Uterus (tissue), 4 donors: ENCODE data around the gene DBP. TPM values are rescaled to one million over a fixed set of nuclear protein-coding genes. Genes with fewer than 3 reads are reported as not detected.
A peak's percentile ranks its signal among the peaks of the same experiment; 100 is the strongest.

Experiments
- DNase-seq, 2 donors: peaks; one replicate each; pipeline ENCODE4 v3.0.0-alpha.2; 2019 to 2020
- H3K27ac ChIP-seq, 2 donors: fragments of 200-600 bp; sonication (generic); 1 replicate in 1 of 2; 2 replicates in 1 of 2; pipeline ENCODE4 v1.5.1; 2016 to 2018
- H3K27me3 ChIP-seq, 2 donors: fragments of 200-600 bp; sonication (generic); one replicate each; pipeline ENCODE4 v1.5.1; 2018 to 2019; ENCODE audit warnings: control low read depth in 1 of 2
- H3K36me3 ChIP-seq, 2 donors: fragments of 200-600 bp; sonication (generic); one replicate each; pipeline ENCODE4 v1.5.1; 2019; ENCODE audit warnings: control low read depth in 1 of 2
- H3K4me1 ChIP-seq, 2 donors: fragments of 200-600 bp; sonication (generic); one replicate each; pipeline ENCODE4 v1.5.1; 2018 to 2019; ENCODE audit warnings: control low read depth in 1 of 2
- H3K4me3 ChIP-seq, 2 donors: fragments of 200-600 bp; sonication (generic); 1 replicate in 1 of 2; 2 replicates in 1 of 2; pipeline ENCODE4 v1.5.1; 2018 to 2019; ENCODE audit warnings: mild to moderate bottlenecking in 1 of 2
- H3K9me3 ChIP-seq, 2 donors: fragments of 200-600 bp; sonication (generic); one replicate each; pipeline ENCODE4 v1.5.1; 2019; ENCODE audit warnings: control low read depth in 1 of 2
- POLR2A ChIP-seq, 2 donors: fragments of 450-650 bp; IDR thresholded peaks; one replicate each; pipeline ENCODE4 v1.6.1; 2016; ENCODE audit warnings: antibody characterized with exemption in 2 of 2, mild to moderate bottlenecking in 1 of 2, moderate library complexity in 1 of 2
- intact Hi-C: fragments of 100-400 bp; cut with DNase I; formaldehyde crosslinking; loops from one replicate; pipeline ENCODE4 v1.15.1; 2023; ENCODE audit warnings: low total_unique reads
- total RNA-seq, 4 donors: library from RNA; depleted of rRNA in 3 of 4; stranded (reverse); fragments of >200 nt in 3 of 4; gene quantifications; one replicate each; pipeline versions ENCODE4 v1.1.0 to v1.2.4, GENCODE V29; 2014 to 2023
- TF ChIP-seq, protein P1 (sequence below), 4 experiments: fragments of 200-600 bp in 2 of 4; fragments of 450-650 bp in 2 of 4; sonication (generic) in 2 of 4; IDR thresholded peaks; one replicate each; pipeline ENCODE4 v1.5.1; 2016 to 2019; ENCODE audit warnings: antibody characterized with exemption in 4 of 4, mild to moderate bottlenecking in 2 of 4, moderate library complexity in 1 of 4
- donor health status: DM: yes; HTN: yes; CAD: no.

Gene DBP
- total RNA-seq, 4 donors from 2014 or later, result 3.1 to 29.8 (median 11.3) TPM; not detected in 1

DNA sequence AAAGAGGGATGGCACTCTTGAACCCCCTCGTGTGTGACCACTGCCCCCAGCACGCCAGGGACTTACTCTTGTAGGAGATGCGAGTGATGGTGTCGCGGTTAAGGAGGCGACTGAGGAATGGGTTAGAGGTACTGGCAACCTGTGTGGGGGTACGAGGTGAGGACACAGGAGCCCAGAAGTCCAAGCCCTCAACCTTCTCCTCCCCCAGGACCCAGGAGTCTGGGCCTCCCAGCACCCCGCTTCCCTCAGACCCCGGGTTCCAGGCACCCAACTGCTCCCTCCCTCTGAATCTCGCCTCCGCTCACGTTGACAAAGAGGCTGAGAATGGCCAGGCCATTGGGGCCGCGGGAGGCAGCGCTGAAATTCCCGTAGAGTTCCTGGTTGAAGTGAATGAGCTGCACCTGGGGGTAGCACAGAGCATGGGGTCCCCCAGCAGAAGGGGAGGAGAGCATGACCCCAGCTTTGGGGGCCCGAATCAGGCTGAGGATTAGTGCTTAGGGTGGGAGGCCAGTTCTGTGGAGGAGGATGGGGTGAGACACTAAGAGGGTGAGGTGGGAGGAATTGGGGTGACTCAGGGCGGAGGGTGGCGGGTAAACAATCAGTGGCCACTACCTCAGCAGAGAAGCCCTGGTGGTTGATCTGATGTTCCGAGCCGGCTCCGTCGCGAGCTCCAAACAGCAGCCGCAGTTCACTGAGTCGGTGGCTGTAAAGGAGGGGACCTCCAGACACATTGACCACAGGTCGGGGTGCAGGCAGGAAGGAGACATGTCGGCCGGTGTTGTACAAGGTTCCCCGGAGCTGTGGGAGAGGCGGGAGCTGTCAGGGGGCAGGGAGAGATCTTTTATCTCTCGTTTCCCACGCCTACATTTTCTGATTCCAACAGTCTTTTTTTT lies 2.5 kb upstream of the DBP start:
- H3K36me3 ChIP-seq, result no peaks in the 10 kb centered on the region
- no peaks in the 10 kb centered on the region for H3K9me3 ChIP-seq
- DNase-seq, result peak in 1 of 2 donors; percentile 48
- no peaks in the 10 kb centered on the region for H3K27me3 ChIP-seq
- peaks cover 0 to 8% of the 10 kb centered on the region in 2 donors for H3K4me1 ChIP-seq
- intact Hi-C loops, result loop anchor here (10.0 kb wide), 1 partner anchor 315 kb away; the partner anchor contains the start of gene BAX
- TF ChIP-seq, protein P1, sequence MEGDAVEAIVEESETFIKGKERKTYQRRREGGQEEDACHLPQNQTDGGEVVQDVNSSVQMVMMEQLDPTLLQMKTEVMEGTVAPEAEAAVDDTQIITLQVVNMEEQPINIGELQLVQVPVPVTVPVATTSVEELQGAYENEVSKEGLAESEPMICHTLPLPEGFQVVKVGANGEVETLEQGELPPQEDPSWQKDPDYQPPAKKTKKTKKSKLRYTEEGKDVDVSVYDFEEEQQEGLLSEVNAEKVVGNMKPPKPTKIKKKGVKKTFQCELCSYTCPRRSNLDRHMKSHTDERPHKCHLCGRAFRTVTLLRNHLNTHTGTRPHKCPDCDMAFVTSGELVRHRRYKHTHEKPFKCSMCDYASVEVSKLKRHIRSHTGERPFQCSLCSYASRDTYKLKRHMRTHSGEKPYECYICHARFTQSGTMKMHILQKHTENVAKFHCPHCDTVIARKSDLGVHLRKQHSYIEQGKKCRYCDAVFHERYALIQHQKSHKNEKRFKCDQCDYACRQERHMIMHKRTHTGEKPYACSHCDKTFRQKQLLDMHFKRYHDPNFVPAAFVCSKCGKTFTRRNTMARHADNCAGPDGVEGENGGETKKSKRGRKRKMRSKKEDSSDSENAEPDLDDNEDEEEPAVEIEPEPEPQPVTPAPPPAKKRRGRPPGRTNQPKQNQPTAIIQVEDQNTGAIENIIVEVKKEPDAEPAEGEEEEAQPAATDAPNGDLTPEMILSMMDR (IDR thresholded peaks at IDR 0.05), result no peak
- no peak for TF ChIP-seq POLR2A (IDR thresholded peaks at IDR 0.05)
- H3K27ac ChIP-seq, result peak overlapping the region in 1 of 2 donors; percentile 56
- H3K4me3 ChIP-seq, result no peak overlapping the region

DNA sequence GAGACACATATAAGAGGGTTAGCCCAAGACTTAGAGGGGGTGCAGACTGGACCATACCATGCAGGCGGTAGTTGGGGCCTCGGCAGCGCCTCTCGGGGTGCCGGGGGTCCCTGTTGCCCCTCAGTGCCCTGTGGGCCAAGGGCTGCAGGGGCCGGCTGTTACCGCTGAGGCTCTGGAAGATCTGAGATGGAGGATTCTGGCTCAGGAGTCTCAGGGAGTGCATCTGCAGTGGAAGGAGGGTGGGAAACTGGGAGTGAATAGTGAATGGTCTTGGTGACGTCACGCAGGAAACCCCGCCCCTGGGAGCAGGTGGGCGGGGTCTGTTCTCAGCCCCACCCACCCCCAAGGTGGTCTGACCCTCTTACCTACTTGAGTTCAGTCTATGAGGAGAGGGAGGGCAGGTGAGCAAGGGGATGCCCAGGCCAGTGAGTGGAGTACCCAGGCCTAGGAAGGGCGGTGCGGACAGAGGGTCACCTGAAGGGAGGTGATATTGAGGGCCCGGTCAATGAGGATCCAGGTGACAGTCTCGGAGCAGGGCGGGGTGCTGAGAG lies 1.7 kb upstream of the DBP start:
- Histone ChIP-seq H3K27me3 (no peaks in the 10 kb centered on the region), H3K9me3 (no peaks in the 10 kb centered on the region), H3K36me3 (no peaks in the 10 kb centered on the region), H3K4me3 (no peak overlapping the region), H3K27ac (peak overlapping the region; percentile 96 to 99), H3K4me1 (peaks cover 2 to 11% of the 10 kb centered on the region in 2 donors)
- TF ChIP-seq, protein P1 (IDR thresholded peaks at IDR 0.05), result no peak
- no peak for TF ChIP-seq POLR2A (IDR thresholded peaks at IDR 0.05)
- intact Hi-C loops, result no loop called here
- DNase-seq, result peak; percentile 55 to 60

DNA sequence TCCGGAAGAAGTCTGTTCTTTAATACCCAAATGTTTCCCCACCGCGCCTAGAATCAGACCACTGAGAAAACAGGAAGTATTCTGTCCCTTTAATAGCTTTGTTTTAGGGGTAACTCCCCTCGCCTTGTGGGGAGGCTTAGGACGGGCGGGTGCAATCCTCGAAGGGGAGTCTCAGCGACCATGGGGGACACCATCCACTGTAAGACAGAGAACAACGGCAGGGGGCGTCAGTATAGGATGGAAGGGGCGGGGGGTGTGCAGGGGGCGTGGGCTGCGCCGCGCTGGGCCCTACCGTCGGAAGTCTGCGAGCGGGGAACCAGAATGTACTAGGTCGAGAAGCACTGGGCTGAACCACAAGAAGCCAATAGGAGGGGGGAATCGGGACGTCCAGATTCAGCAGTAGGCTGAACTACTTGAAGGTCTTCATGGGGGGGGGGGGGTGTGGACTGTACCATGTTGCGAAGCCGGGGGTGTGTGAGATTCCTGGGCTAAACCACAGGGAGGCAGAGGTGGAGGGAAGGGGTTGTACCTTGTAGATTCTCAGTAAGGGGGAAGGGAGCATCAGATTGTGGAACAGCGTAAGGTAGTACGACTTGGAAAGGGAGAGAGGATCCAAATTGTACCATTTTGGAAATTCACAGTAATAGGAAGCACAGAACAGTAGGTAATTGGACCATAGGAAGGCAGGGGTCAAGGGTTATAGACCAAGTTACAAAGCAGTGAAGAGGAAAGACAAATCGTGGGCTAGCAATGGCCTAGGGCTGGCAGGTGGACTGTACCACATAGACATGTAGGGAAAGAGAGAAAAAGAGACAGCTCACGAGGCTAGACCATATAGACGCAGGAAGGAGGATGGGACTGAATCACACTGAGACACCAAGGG lies 1.0 kb upstream of the DBP start:
- Histone ChIP-seq H3K9me3 (no peaks in the 10 kb centered on the region), H3K27me3 (no peaks in the 10 kb centered on the region), H3K27ac (peak overlapping the region; percentile 96 to 99), H3K4me3 (peak overlapping the region; percentile 49 to 54), H3K4me1 (peaks cover 5 to 18% of the 10 kb centered on the region in 2 donors), H3K36me3 (no peaks in the 10 kb centered on the region)
- intact Hi-C loops, result no loop called here
- TF ChIP-seq, protein P1 (IDR thresholded peaks at IDR 0.05), result no peak
- peak in 1 of 2 donors; percentile 47 for TF ChIP-seq POLR2A (IDR thresholded peaks at IDR 0.05)
- DNase-seq, result peak; percentile 85 to 92

DNA sequence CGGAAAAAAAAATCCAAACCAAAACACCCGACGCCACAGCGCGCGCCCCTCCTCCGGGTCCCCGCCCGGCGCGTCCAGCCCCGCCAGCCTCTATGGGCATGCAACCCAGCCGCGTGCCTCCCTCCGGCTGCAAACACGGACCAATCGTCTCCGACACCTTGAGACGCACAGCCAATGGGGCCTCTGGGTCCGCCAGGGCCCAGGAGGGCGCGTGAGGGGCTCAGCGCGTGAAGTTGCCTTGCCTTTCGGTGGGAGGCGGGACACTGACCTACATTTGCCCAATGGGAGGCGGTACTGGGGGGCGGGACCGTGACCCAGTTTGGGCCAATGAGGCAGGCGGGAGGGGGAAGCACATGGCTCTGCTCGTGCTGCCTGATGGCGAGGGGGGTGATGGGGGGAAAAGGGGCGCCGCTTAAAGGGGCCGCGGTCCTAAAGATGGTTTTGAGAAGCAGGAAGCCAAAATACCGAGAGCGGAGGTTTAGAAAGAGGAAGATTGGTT lies 319 bp upstream of the DBP start:
- DNase-seq, result peak; percentile 100
- Histone ChIP-seq H3K36me3 (no peaks in the 10 kb centered on the region), H3K4me1 (peaks cover 5 to 18% of the 10 kb centered on the region in 2 donors), H3K9me3 (no peaks in the 10 kb centered on the region), H3K27me3 (no peaks in the 10 kb centered on the region), H3K4me3 (peak overlapping the region; percentile 49 to 54), H3K27ac (peak overlapping the region; percentile 96 to 99)
- TF ChIP-seq, protein P1 (IDR thresholded peaks at IDR 0.05), result peak in 1 of 4 experiments; percentile 11
- peak; percentile 18 to 63 for TF ChIP-seq POLR2A (IDR thresholded peaks at IDR 0.05)
- intact Hi-C loops, result no loop called here
